H1 (cell line): Measurements from ENCODE around the gene UGT2B15. TPM values are rescaled to one million over a fixed set of nuclear protein-coding genes. Genes with fewer than 3 reads are reported as not detected.

Source experiments
- CEBPB ChIP-seq: IDR thresholded peaks from 2 replicates; pipeline ENCODE4 v1.6.1; 2012; ENCODE audit warnings: low read depth, low read length
- CTBP2 ChIP-seq: IDR thresholded peaks from 2 replicates; pipeline ENCODE4 v1.7.0; 2011; ENCODE audit warnings: borderline replicate concordance, mild to moderate bottlenecking, moderate library complexity, mixed read lengths, low read length; ENCODE audit not compliant: insufficient read depth, insufficient read length
- RBBP5 ChIP-seq: IDR thresholded peaks from 2 replicates; pipeline ENCODE4 v1.7.1; 2012; ENCODE audit warnings: low read depth, mild to moderate bottlenecking, inconsistent platforms, low read length, moderate library complexity, borderline replicate concordance
- RNF2 ChIP-seq: fragments of 200-900, 300-1000 bp; sonication (generic); IDR thresholded peaks from 2 replicates; pipeline ENCODE4 v1.7.1; 2016; ENCODE audit warnings: borderline replicate concordance, low read depth, mild to moderate bottlenecking, antibody characterized with exemption, low read length; ENCODE audit not compliant: poor library complexity, severe bottlenecking; ENCODE audit errors: missing control alignments
- polyA plus RNA-seq, 7 experiments: library from polyadenylated mRNA; depleted of rRNA in 3 of 7; stranded (reverse) in 5 of 7; unstranded in 2 of 7; fragments of >200 nt in 5 of 7; fragments of 200-250 nt in 2 of 7; gene quantifications; 1 replicate in 5 of 7; 2 replicates in 1 of 7; 4 replicates in 1 of 7; pipeline versions ENCODE4 v1.2.1 to v1.2.3, GENCODE V29; 2011 to 2013; ENCODE audit warnings: missing spikeins in 2 of 7, mixed read lengths in 2 of 7
- total RNA-seq: library from RNA; stranded (reverse); fragmentation: NEBNext Ultra II Directional; extraction: Animal tissue kit (Norgen Biotek cat#: 25700); gene quantifications from 2 replicates; pipeline ENCODE4 v1.2.1, GENCODE V29; 2021

Gene UGT2B15
- total and polyA plus RNA-seq, 2 of the 8 experiments (the other 6 are each of a cell fraction or from before 2014, with no cell fraction given), result not detected

- TF ChIP-seq RNF2 (no peak), CTBP2 (no peak), RBBP5 (no peak), CEBPB (no peak)
These were observed 53.3 kb downstream of the UGT2B15 start (continued) for GRCh38 chr4:68617003-68617698.
